ENCODE measurements around the gene SERPINA4.

SERPINA4 gene

DNA sequence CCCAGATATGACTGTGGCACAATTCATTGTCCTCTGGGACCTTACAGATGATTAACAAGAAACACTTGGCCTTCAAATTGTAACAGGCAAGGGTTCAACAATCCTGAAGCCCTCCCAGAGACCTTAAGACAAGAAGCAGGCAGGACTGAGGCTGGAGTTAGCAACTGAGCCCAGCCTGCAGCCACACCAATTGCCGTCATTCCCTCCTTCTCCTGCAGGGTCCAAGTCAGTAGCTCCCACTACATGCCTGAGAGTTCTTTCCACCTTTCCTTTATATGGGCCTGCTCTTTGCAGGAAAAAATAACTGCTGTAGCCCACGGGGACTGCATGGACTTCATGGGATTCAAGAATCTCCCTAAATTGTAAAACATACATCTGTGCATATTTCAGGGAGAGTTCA lies 2.4 kb upstream of the SERPINA4 start:
- DNase-seq (ENCODE audit: extremely low read depth, low read depth): no peak
- TF ChIP-seq, protein P1, sequence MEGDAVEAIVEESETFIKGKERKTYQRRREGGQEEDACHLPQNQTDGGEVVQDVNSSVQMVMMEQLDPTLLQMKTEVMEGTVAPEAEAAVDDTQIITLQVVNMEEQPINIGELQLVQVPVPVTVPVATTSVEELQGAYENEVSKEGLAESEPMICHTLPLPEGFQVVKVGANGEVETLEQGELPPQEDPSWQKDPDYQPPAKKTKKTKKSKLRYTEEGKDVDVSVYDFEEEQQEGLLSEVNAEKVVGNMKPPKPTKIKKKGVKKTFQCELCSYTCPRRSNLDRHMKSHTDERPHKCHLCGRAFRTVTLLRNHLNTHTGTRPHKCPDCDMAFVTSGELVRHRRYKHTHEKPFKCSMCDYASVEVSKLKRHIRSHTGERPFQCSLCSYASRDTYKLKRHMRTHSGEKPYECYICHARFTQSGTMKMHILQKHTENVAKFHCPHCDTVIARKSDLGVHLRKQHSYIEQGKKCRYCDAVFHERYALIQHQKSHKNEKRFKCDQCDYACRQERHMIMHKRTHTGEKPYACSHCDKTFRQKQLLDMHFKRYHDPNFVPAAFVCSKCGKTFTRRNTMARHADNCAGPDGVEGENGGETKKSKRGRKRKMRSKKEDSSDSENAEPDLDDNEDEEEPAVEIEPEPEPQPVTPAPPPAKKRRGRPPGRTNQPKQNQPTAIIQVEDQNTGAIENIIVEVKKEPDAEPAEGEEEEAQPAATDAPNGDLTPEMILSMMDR (IDR thresholded peaks at IDR 0.05; ENCODE audit: low read depth, low read length, missing control alignments): no peak
- H3K4me3 ChIP-seq (replicated peaks; ENCODE audit: low read depth, low read length): no peak overlapping the region

DNA sequence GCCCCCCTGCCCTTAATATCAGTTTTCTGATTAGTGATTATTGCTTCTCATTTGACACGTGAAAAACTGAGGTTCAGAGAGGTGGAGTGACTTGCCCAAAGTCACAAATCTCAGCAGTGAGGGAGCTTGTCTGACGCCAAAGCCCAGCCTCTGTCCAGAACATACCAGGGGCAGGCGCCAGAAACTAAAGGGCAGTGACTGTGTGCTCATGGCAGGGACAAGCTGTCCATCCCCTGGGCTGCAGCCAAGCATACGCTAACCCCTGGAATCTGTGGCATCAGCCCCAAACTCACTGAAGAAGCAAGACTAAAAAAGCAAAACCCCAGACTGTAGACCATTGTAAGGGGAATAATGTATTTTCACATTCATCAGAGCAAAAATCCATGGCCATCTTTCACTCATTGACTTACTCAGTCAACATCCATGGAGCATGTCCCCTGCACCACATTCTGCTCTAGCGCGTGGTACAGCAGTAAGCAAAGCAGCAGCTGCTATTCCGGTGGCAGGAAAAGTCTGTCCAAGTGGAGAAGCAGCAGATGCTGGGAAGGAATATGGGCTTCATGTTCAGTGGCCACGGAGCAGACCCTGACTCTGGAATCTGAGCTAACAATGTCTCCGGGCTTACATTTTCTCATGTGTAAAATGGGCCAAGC lies 1.5 kb upstream of the SERPINA4 start:
- DNase-seq (ENCODE audit: extremely low read depth, low read depth): no peak
- TF ChIP-seq, protein P1 (IDR thresholded peaks at IDR 0.05; ENCODE audit: low read depth, low read length, missing control alignments): no peak
- no peak overlapping the region for H3K4me3 ChIP-seq (replicated peaks; ENCODE audit: low read depth, low read length)

DNA sequence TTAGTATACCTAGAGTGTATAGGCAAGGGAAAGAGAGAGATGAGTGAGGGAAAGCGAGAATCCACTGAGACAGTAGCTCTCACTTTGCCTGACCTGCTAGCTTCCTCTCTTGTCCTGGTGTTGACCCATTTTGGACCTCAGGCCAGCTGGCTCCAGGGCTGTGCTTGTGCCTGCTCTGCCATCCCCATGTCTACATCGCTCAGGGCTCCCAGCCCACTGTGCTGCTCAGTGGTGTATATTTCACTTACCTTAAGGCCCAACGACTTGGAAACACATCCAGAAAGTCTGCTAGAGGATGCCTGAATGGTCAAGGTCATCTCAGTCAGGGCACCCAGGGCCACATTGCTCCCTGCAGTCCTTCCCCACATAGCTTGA lies 964 bp upstream of the SERPINA4 start:
- TF ChIP-seq, protein P1 (IDR thresholded peaks at IDR 0.05; ENCODE audit: low read depth, low read length, missing control alignments): no peak
- no peak for DNase-seq (ENCODE audit: extremely low read depth, low read depth)
- H3K4me3 ChIP-seq (replicated peaks; ENCODE audit: low read depth, low read length): no peak overlapping the region

DNA sequence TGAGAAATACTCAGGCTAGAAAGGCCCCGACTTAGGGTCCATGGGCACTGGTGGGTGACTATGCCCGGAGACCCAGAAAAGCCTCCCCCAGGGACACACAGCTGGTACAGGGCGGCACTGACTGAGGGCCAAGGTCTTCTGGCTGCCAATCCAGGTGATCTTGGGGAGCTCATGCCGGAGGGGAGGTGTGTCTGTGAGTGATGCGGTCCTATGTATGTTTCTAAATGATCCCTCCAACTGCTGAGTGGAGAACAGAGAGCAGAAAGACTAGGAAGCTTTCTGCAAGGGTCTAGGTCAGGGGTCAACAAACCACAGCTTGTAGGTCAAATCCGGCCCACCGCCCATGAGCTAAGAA lies 391 bp downstream of the SERPINA4 start:
- no peak for DNase-seq (ENCODE audit: extremely low read depth, low read depth)

DNA sequence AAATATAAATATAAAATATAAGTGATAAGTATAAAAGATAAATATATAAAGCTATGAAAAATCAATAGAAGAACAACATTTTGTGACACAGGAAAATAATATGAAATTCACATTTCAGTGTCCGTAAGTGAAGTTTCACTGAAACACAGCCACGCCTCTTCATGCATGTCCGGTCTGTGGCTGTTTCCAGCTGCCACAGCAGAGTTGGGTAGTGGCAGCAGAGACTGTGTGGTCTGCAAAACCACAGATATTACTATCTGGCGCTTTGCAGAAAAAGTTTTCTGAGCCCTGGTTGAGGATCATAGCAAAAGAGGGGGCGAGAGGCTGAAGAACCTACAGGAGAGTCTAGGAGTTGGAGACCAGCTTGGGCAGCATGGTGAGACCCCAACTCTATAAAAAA lies 780 bp downstream of the SERPINA4 start:
- no peak overlapping the region for H3K4me3 ChIP-seq (replicated peaks; ENCODE audit: low read depth, low read length)
- TF ChIP-seq, protein P1 (IDR thresholded peaks at IDR 0.05; ENCODE audit: low read depth, low read length, missing control alignments): no peak
- no peak for DNase-seq (ENCODE audit: extremely low read depth, low read depth)

More for the DNA sequence above, 391 bp downstream of the SERPINA4 start:
- no peak overlapping the region for H3K4me3 ChIP-seq (replicated peaks; ENCODE audit: low read depth, low read length)
- TF ChIP-seq, protein P1 (IDR thresholded peaks at IDR 0.05; ENCODE audit: low read depth, low read length, missing control alignments): no peak

DNA sequence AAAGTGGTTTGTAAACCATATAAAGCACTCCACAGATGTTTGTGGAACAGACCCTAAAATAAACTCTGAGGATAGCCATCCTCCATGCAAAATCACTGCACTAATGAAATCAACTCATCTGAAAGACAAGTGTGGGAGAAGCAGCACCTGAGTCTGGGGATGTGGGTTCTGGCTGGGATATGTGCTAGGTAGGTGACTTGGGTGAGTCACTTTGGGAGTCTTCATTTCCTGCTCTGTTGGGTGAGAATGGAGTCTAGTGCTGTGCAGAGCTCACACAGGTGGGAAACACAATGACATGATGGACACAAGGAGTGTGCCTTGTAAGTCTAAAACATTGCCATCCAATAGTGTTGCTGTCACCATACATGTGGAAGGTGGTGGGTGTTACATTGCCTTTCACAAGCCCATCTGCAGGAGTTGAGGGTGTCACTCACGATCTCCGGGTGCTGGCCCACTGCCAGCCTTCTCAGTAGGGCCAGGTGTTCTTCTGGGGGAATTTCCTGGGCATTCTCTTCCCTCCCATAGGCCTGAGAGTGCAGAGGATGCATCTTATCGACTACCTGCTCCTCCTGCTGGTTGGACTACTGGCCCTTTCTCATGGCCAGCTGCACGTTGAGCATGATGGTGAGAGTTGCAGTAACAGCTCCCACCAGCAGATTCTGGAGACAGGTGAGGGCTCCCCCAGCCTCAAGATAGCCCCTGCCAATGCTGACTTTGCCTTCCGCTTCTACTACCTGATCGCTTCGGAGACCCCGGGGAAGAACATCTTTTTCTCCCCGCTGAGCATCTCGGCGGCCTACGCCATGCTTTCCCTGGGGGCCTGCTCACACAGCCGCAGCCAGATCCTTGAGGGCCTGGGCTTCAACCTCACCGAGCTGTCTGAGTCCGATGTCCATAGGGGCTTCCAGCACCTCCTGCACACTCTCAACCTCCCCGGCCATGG lies 2.0 kb downstream of the SERPINA4 start:
- H3K4me3 ChIP-seq (replicated peaks; ENCODE audit: low read depth, low read length): no peak overlapping the region
- DNase-seq (ENCODE audit: extremely low read depth, low read depth): no peak
- TF ChIP-seq, protein P1 (IDR thresholded peaks at IDR 0.05; ENCODE audit: low read depth, low read length, missing control alignments): no peak

Measured in HFF-Myc (cell line).